OCI-LY7 (cell line): ENCODE results near the gene SERPINA4.

Experiments
- EZH2phosphoT487 ChIP-seq: fragments of 200-600 bp; sonication (generic); IDR thresholded peaks from 2 replicates; pipeline ENCODE4 v1.6.1; 2018; ENCODE audit warnings: low read depth, borderline replicate concordance, mild to moderate bottlenecking, mixed run types, antibody characterized with exemption, low read length, moderate library complexity, mixed read lengths
- TF ChIP-seq, protein P1 (sequence below): fragments of 200-600 bp; sonication (generic); conservative IDR thresholded peaks from 2 replicates; pipeline ENCODE4 v1.5.1; 2014; ENCODE audit warnings: mild to moderate bottlenecking, antibody characterized with exemption, low read length, moderate library complexity, mixed read lengths

- no peak for TF ChIP-seq EZH2phosphoT487
- TF ChIP-seq, protein P1, sequence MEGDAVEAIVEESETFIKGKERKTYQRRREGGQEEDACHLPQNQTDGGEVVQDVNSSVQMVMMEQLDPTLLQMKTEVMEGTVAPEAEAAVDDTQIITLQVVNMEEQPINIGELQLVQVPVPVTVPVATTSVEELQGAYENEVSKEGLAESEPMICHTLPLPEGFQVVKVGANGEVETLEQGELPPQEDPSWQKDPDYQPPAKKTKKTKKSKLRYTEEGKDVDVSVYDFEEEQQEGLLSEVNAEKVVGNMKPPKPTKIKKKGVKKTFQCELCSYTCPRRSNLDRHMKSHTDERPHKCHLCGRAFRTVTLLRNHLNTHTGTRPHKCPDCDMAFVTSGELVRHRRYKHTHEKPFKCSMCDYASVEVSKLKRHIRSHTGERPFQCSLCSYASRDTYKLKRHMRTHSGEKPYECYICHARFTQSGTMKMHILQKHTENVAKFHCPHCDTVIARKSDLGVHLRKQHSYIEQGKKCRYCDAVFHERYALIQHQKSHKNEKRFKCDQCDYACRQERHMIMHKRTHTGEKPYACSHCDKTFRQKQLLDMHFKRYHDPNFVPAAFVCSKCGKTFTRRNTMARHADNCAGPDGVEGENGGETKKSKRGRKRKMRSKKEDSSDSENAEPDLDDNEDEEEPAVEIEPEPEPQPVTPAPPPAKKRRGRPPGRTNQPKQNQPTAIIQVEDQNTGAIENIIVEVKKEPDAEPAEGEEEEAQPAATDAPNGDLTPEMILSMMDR, result no peak
Observed at GRCh38 chr14:94515426-94515825, 45.8 kb upstream of the SERPINA4 start.
